ENCODE measurements around the gene MSRB3. TPM values are rescaled to one million over a fixed set of nuclear protein-coding genes. Genes with fewer than 3 reads are reported as not detected.

MSRB3 gene
- total RNA-seq, 1 donor: 55.1 TPM

DNA sequence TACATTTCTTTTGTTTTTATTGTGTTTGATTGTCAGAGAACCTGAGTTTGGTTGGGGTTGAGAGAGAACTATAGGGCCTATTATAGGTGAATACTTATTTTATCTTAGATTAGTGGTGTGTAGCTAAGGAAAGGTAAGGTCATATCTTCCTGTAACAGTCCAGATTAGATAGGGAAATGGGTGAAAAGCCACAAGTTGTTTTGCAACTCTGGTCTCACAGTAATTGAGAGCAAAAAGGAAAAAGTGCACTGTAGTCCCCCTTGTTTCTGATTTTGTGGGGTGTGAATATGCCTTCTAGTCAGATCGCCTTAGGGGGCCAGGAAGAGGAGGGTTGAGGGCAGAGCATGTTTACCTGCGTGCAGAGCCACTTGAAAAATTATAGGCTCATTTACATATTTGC, 8.9 kb downstream of the MSRB3 start:
- DNase-seq (ENCODE audit: low read depth): no peak
- TF ChIP-seq, protein P1, sequence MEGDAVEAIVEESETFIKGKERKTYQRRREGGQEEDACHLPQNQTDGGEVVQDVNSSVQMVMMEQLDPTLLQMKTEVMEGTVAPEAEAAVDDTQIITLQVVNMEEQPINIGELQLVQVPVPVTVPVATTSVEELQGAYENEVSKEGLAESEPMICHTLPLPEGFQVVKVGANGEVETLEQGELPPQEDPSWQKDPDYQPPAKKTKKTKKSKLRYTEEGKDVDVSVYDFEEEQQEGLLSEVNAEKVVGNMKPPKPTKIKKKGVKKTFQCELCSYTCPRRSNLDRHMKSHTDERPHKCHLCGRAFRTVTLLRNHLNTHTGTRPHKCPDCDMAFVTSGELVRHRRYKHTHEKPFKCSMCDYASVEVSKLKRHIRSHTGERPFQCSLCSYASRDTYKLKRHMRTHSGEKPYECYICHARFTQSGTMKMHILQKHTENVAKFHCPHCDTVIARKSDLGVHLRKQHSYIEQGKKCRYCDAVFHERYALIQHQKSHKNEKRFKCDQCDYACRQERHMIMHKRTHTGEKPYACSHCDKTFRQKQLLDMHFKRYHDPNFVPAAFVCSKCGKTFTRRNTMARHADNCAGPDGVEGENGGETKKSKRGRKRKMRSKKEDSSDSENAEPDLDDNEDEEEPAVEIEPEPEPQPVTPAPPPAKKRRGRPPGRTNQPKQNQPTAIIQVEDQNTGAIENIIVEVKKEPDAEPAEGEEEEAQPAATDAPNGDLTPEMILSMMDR (IDR thresholded peaks at IDR 0.05; ENCODE audit: insufficient read depth, low read length): no peak
- H3K4me3 ChIP-seq (ENCODE audit: low read depth, low read length): no peak overlapping the region

DNA sequence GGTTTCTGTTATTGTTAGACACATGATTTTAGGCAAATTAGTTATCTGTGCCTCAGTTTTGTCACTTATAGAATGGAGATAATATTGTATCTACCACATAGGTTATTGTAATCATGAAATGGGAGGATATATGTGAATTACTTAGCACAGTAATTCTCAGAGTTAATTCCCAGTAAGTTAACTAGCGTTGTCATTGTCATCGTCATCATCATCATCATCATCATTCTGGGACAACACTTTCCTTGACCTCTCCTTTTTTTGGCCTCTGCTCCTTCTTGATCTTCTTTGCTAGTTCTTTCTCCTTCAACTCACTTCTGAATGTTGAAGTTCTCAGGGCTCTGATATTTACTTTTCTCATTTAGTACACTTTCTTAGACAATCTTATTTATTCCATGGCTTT, 13.8 kb downstream of the MSRB3 start:
- no peak overlapping the region for H3K4me3 ChIP-seq (ENCODE audit: low read depth, low read length)
- DNase-seq (ENCODE audit: low read depth): no peak
- TF ChIP-seq, protein P1 (IDR thresholded peaks at IDR 0.05; ENCODE audit: insufficient read depth, low read length): no peak

DNA sequence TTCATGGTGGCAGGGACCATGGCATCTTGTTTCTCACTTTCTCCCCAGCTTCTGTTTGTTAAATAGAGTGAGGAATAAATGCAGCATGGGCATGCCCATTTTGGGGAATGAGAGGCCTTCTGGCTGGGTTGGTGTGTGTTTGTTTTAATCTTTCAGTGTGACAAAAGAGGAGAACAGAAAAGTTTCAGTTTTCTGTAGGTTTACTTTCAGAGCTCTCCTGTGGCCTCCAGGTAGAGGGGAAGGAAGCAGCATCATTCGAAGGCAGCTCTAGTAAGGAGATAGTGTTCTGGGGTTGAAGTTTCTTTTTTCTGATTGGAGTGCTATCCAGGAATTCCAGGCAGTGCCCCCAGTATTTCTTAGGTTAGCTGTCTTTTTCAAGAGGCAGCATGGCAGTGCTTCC, 15.3 kb downstream of the MSRB3 start:
- no peak for DNase-seq (ENCODE audit: low read depth)
- TF ChIP-seq, protein P1 (IDR thresholded peaks at IDR 0.05; ENCODE audit: insufficient read depth, low read length): no peak
- H3K4me3 ChIP-seq (ENCODE audit: low read depth, low read length): no peak overlapping the region

DNA sequence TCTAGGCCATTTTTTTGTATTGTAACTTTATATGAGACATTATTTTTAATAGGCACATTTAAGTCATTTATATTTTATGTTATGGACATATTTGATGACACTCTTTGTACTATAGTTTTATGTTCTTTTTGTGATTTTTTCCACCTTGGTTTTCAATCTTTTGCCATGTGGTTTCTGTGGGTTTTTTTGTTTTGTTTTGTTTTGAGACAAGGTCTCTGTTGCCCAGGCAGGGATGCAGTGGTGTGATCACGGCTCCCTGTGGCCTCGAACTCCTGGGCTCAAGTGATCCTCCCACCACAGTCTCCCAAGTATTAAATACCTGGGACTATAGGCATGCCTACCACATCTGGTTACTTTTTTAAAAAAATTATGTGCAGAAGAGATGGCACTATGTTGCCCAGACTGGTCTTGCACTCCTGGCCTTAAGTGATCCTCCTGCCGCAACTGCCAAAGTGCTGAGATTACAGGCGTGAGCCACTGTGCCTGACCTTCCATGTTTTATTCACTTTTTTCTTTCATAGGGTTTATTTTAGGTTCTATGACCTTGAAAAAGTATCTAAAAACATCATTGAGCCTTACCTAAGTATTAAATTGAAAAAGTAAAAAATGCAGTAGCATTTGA, 16.3 kb downstream of the MSRB3 start:
- TF ChIP-seq, protein P1 (IDR thresholded peaks at IDR 0.05; ENCODE audit: insufficient read depth, low read length): no peak
- DNase-seq (ENCODE audit: low read depth): no peak
- H3K4me3 ChIP-seq (ENCODE audit: low read depth, low read length): no peak overlapping the region

DNA sequence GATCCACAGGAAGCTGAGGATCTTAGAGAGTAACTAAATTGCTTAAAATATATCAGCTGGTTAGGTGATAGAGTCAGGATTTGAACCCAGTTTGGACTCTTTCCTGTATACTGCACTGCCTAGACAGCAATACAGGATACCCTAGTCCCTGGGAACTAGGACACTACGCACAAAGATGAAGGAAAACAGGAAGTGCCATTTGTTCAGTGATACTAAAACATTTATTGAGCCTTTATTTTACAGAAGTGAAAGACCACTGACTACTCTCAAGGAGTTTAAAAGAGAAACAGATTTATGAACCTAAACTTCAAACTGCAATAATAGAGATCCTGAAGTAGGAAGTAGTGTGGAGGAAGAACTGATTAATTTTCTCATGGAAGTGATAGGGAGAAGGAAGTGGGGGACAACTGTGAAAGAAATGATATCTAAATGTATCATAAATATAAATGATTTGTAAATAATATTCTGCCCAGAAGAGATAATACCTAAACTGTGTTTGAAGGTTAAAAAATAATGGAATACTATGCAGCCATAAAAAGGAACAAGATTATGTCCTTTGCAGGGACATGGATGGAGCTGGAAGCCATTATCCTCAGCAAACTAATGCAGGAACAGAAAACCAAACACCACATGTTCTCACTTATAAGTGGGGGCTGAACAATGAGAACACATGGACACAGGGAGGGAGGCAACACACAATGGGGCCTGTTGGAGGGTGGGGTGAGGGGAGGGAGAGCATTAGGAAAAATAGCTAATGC, 18.2 kb downstream of the MSRB3 start:
- no peak for DNase-seq (ENCODE audit: low read depth)
- TF ChIP-seq, protein P1 (IDR thresholded peaks at IDR 0.05; ENCODE audit: insufficient read depth, low read length): no peak
- no peak overlapping the region for H3K4me3 ChIP-seq (ENCODE audit: low read depth, low read length)

DNA sequence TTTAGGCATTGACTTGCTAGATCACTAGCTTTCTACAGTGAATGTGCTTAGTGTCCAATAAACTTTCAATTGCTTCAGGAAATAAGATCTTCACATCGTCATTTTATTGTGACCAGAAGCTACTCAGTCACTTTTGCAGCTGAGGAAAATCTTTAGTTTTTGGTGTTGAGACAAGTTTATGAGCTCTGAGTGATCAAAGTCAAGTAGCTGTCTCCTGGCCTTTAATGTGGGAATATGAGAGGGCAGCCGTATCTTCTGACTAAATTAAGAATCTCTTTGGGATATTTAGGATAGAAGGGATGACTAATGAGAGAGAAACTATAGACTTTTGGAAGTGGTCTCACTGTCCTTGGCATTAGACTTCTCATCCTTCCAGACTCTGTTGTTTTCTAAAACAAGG, 21.6 kb downstream of the MSRB3 start:
- H3K4me3 ChIP-seq (ENCODE audit: low read depth, low read length): no peak overlapping the region
- TF ChIP-seq, protein P1 (IDR thresholded peaks at IDR 0.05; ENCODE audit: insufficient read depth, low read length): no peak
- no peak for DNase-seq (ENCODE audit: low read depth)
